NCI-H774 (cell line): Measurements from ENCODE around the gene GNAQ.

Source experiments
- DNase-seq: peaks from one replicate; lab custom pipeline; 2025; lab: John Stamatoyannopoulos, UW

GNAQ gene

GRCh38 chr9:77815260-77815659 is 216.4 kb downstream of the GNAQ start:
- no peak for DNase-seq

- DNase-seq = no peak
Measured at GRCh38 chr9:77811832-77812231, 219.8 kb downstream of the GNAQ start.

GRCh38 chr9:77810637-77811119 is 220.9 kb downstream of the GNAQ start:
- no peak for DNase-seq

- no peak for DNase-seq
Measured at GRCh38 chr9:77810047-77810446, 221.6 kb downstream of the GNAQ start.

GRCh38 chr9:77809552-77809951 is 222.1 kb downstream of the GNAQ start:
- DNase-seq = no peak

- DNase-seq = no peak
Measured at GRCh38 chr9:77808751-77809081, 222.9 kb downstream of the GNAQ start.

GRCh38 chr9:77807846-77808750 is 223.5 kb downstream of the GNAQ start:
- DNase-seq = no peak

- DNase-seq = no peak
Measured at GRCh38 chr9:77807281-77807683, 224.3 kb downstream of the GNAQ start.

GRCh38 chr9:77806741-77807140 is 224.9 kb downstream of the GNAQ start:
- no peak for DNase-seq

GRCh38 chr9:77805810-77806209 is 225.8 kb downstream of the GNAQ start:
- no peak for DNase-seq

GRCh38 chr9:77803423-77803822 is 228.2 kb downstream of the GNAQ start:
- no peak for DNase-seq

GRCh38 chr9:77802515-77803293 is 228.9 kb downstream of the GNAQ start:
- DNase-seq = peak; percentile 74

GRCh38 chr9:77802064-77802463 is 229.5 kb downstream of the GNAQ start:
- DNase-seq = no peak

- DNase-seq = no peak
Measured at GRCh38 chr9:77800924-77801551, 230.6 kb downstream of the GNAQ start.

- no peak for DNase-seq
Measured at GRCh38 chr9:77798140-77798539, 233.5 kb downstream of the GNAQ start.

- DNase-seq = no peak
Measured at GRCh38 chr9:77794985-77795384, 236.6 kb downstream of the GNAQ start.

- DNase-seq = no peak
Measured at GRCh38 chr9:77793849-77794248, 237.8 kb downstream of the GNAQ start.

GRCh38 chr9:77789891-77790290 is 241.7 kb downstream of the GNAQ start:
- DNase-seq = no peak

- no peak for DNase-seq
Measured at GRCh38 chr9:77785341-77785740, 246.3 kb downstream of the GNAQ start.

GRCh38 chr9:77783518-77783917 is 248.1 kb downstream of the GNAQ start:
- no peak for DNase-seq

- no peak for DNase-seq
Measured at GRCh38 chr9:77779010-77779409, 252.6 kb downstream of the GNAQ start.

- DNase-seq = no peak
Measured at GRCh38 chr9:77773381-77773780, 258.2 kb downstream of the GNAQ start.

GRCh38 chr9:77772646-77773045 is 259.0 kb downstream of the GNAQ start:
- no peak for DNase-seq
